ENCODE measurements around the gene HFM1. TPM values are rescaled to one million over a fixed set of nuclear protein-coding genes. Genes with fewer than 3 reads are reported as not detected.
"Not testable (repeated sequence)": the region's sequence is repeated elsewhere in the genome, so short reads cannot be mapped to it uniquely, and the experiment has no call there.

The HFM1 gene
- total RNA-seq, 1 donor from 2014 or later, result 1.2 TPM

DNA sequence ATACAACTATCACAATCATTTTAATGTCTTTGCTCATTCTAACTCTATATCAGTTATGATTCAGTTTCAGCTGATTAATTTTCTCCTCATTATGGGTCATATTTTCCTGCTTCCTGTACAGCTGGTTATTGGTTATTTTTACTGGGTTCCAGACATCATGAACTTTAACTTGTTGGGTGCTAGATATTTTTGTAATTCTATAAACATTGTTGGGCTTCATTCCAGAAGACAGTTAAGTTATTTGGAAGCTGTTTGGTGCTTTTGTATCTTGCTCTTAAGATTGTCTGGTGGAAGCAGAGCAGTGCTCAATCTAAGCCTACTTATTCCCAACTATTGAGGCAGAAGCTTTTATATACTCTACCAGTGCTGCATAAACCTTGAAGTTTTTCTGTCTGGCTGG lies 34.4 kb upstream of the HFM1 start:
- TF ChIP-seq, protein P1, sequence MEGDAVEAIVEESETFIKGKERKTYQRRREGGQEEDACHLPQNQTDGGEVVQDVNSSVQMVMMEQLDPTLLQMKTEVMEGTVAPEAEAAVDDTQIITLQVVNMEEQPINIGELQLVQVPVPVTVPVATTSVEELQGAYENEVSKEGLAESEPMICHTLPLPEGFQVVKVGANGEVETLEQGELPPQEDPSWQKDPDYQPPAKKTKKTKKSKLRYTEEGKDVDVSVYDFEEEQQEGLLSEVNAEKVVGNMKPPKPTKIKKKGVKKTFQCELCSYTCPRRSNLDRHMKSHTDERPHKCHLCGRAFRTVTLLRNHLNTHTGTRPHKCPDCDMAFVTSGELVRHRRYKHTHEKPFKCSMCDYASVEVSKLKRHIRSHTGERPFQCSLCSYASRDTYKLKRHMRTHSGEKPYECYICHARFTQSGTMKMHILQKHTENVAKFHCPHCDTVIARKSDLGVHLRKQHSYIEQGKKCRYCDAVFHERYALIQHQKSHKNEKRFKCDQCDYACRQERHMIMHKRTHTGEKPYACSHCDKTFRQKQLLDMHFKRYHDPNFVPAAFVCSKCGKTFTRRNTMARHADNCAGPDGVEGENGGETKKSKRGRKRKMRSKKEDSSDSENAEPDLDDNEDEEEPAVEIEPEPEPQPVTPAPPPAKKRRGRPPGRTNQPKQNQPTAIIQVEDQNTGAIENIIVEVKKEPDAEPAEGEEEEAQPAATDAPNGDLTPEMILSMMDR (IDR thresholded peaks at IDR 0.05), result no peak
- Histone ChIP-seq H3K27me3 (ENCODE audit: low read depth) (no peaks in the 10 kb centered on the region), H3K4me1 (no peaks in the 10 kb centered on the region), H3K27ac (no peak overlapping the region), H3K4me3 (no peak overlapping the region), H3K9me3 (no peaks in the 10 kb centered on the region), H3K36me3 (no peaks in the 10 kb centered on the region)
- intact Hi-C loops (cut with DNase I), result no loop called here
- no peak for ATAC-seq
- no peak for DNase-seq

DNA sequence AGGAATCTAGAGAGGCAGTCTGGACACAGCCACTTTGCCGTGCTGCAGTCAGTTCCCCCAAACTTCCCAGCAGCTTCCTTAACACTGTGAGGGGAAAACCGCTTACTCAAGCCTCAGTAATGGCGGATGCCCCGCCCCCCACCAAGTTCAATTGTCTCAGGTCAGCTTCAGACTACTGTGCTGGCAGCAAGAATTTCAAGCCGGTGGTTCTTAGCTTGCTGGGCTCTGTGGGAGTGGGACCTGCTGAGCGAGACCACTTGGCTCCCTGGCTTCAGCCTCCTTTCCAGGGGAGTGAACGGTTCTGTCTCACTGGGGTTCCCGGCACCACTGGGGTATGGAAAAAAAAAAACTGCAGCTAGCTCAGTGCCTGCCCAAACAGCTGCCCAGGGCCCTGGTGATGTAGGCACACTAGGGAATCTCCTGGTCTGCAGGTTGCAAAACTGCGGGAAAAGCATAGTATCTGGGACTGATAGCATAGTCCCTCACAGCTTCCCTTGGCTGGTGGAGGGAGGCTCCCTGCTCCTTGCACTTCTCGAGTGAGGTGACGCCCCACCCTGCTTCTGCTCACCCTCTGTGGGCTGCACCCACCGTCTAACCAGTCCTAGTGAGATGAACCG lies 23.7 kb upstream of the HFM1 start:
- Histone ChIP-seq H3K36me3 (no peaks in the 10 kb centered on the region), H3K9me3 (no peaks in the 10 kb centered on the region), H3K27me3 (ENCODE audit: low read depth) (no peaks in the 10 kb centered on the region), H3K27ac (no peak overlapping the region), H3K4me3 (no peak overlapping the region), H3K4me1 (no peaks in the 10 kb centered on the region)
- DNase-seq, result no peak
- TF ChIP-seq, protein P1 (IDR thresholded peaks at IDR 0.05), result no peak
- no peak for ATAC-seq
- intact Hi-C loops (cut with DNase I), result no loop called here

DNA sequence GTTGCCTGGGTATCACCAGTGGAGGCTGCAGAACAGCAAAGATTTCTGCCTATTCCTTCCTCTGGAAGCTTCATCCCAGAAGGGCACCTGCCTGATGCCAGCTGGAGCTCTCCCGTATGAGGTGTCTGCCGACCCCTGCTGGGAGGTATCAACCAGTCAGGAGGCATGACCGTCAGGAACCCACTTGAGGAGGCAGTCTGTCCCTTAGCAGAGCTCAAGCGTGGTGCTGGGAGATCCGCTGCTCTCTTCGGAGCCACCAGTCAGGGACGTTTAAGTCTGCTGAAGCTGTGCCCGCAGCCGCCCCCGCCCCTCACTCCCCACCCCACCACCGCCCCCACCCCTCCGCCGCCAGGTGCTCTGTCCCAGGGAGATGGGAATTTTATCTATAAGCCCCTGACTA lies 23.1 kb upstream of the HFM1 start:
- TF ChIP-seq, protein P1 (IDR thresholded peaks at IDR 0.05), result no peak
- Histone ChIP-seq H3K4me3 (no peak overlapping the region), H3K9me3 (no peaks in the 10 kb centered on the region), H3K27ac (no peak overlapping the region), H3K27me3 (ENCODE audit: low read depth) (no peaks in the 10 kb centered on the region), H3K4me1 (no peaks in the 10 kb centered on the region), H3K36me3 (no peaks in the 10 kb centered on the region)
- no peak for DNase-seq
- no peak for ATAC-seq
- intact Hi-C loops (cut with DNase I), result no loop called here

DNA sequence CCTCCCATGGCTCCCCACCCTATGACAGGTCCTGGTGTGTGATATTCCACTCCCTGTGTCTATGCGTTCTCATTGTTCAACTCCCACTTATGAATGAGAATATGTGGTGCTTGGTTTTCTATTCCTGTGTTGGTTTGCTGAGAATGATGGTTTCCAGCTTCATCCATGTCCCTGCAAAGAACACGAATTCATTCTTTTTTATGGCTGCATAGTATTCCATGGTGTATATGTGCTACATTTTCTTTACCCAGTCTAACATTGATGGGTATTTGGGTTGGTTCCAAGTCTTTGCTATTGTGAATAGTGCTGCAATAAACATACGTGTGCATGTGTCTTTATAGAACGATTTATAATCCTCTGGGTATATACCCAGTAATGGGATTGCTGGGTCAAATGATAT lies 17.9 kb upstream of the HFM1 start:
- H3K36me3 ChIP-seq; H3K4me3 ChIP-seq; H3K27me3 ChIP-seq (ENCODE audit: low read depth); H3K27ac ChIP-seq; H3K9me3 ChIP-seq; DNase-seq; ATAC-seq; H3K4me1 ChIP-seq; intact Hi-C loops (cut with DNase I): not testable (repeated sequence)

DNA sequence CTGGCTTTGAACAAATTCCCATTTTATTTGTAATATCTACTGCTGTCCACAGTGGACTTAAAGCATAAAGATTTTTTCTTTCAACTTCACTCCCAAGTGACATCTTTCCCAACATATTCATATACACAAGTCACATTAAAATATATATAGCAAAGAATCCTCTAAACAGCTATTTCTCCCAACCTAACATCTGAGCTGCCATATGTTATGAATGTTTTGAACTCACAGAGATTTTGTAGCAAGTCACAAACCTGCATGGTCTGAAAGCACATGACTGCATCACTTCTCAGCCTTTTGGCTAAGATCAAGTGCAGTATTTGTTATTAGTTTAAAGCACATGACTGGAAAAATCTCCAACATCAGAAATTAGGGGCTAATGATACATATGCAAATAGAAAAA lies 7.7 kb upstream of the HFM1 start:
- Histone ChIP-seq H3K27me3 (ENCODE audit: low read depth) (no peaks in the 10 kb centered on the region), H3K4me3 (no peak overlapping the region), H3K36me3 (no peaks in the 10 kb centered on the region), H3K4me1 (no peaks in the 10 kb centered on the region), H3K9me3 (no peaks in the 10 kb centered on the region), H3K27ac (no peak overlapping the region)
- TF ChIP-seq, protein P1 (IDR thresholded peaks at IDR 0.05), result no peak
- intact Hi-C loops (cut with DNase I), result no loop called here
- DNase-seq (no peak), ATAC-seq (no peak)

DNA sequence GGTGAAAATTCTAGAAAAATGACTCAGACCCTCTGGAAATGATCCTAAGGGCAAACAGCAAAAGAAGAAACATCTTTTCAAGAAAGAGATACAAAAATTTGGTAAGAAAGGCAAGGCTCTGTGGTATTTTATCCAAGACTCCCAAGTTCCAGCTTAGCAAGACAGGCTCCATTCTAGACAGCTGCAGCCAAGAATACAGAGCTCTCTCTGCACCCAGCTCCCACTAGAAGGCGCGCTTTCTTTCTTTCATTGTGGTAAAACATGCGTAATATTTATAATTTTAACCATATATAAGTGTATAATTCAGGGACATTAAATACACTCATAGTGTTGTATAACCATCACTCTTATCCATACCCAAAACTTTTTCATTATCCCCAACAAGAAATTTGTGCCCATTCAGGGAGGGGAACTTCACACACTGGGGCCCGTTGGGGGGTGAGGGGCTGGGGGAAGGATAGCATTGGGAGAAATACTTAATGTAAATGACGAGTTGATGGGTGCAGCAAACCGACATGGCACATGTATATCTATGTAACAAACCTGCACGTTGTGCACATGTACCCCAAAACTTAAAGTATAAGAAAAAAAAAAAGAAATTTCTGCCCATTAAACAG lies 2.2 kb upstream of the HFM1 start:
- ATAC-seq, result no peak
- H3K9me3 ChIP-seq, result no peaks in the 10 kb centered on the region
- no peak for DNase-seq
- H3K36me3 ChIP-seq, result no peaks in the 10 kb centered on the region
- H3K27ac ChIP-seq, result no peak overlapping the region
- intact Hi-C loops (cut with DNase I), result no loop called here
- no peak overlapping the region for H3K4me3 ChIP-seq
- no peaks in the 10 kb centered on the region for H3K4me1 ChIP-seq
- peaks cover 7% of the 10 kb centered on the region for H3K27me3 ChIP-seq (ENCODE audit: low read depth)
- TF ChIP-seq, protein P1 (IDR thresholded peaks at IDR 0.05), result no peak

All from lower lobe of right lung (tissue), 2 donors.